B cell (primary cell): ENCODE results near the gene KCNA4. TPM values are rescaled to one million over a fixed set of nuclear protein-coding genes. Genes with fewer than 3 reads are reported as not detected.

Experiments used
- ATAC-seq: fragments of 200-7000 bp; cut with Tn5 transposase; one replicate; pipeline ENCODE4 v1.10.0; 2021; ENCODE audit warnings: low read depth, mild to moderate bottlenecking, moderate number of reproducible peaks, moderate library complexity
- CTCF ChIA-PET: fragments of 350-600 bp; sonication (Branson Sonifier 250); formaldehyde crosslinking; loops from one replicate; lab custom pipeline; 2021; ENCODE audit warnings: antibody characterized with exemption, inconsistent platforms; lab: Charles Lee
- POLR2A ChIA-PET: fragments of 350-600 bp; sonication (Branson Sonifier 250); formaldehyde crosslinking; loops from one replicate; lab custom pipeline; 2021; ENCODE audit warnings: antibody characterized with exemption; lab: Charles Lee
- DNase-seq: peaks from one replicate; pipeline ENCODE4 v3.0.0; 2013
- H2AFZ ChIP-seq: 2 replicates; pipeline ENCODE4 v1.6.1; 2012; ENCODE audit warnings: mild to moderate bottlenecking, low read depth, low read length; ENCODE audit not compliant: insufficient read depth, poor library complexity, severe bottlenecking
- H3K27ac ChIP-seq, 2 donors: 1 replicate in 1 of 2; 2 replicates in 1 of 2; pipeline ENCODE4 v1.5.1; 2012 to 2013; ENCODE audit warnings: low read length in 2 of 2, mild to moderate bottlenecking in 2 of 2, moderate library complexity in 1 of 2
- H3K27me3 ChIP-seq, 4 experiments: fragments of 200-600 bp in 1 of 4; sonication (generic) in 1 of 4; replicated peaks in 1 of 4; 1 replicate in 2 of 4; 2 replicates in 2 of 4; pipeline versions ENCODE4 v1.6.1 to v1.7.0; 2013 to 2016; ENCODE audit warnings: low read length in 3 of 4, mild to moderate bottlenecking in 2 of 4, mixed read lengths in 1 of 4, moderate library complexity in 1 of 4; ENCODE audit not compliant: insufficient read depth in 4 of 4, control insufficient read depth in 3 of 4; ENCODE audit errors: control extremely low read depth in 1 of 4
- H3K36me3 ChIP-seq, 2 experiments: replicated peaks in 1 of 2; 1 replicate in 1 of 2; 2 replicates in 1 of 2; pipeline versions ENCODE4 v1.6.1 to v1.7.1; 2013; ENCODE audit warnings: low read length in 1 of 2; ENCODE audit not compliant: insufficient read depth in 2 of 2, control insufficient read depth in 1 of 2; ENCODE audit errors: control extremely low read depth in 1 of 2, extremely low read depth in 1 of 2
- H3K4me1 ChIP-seq, 2 donors: fragments of 200-600 bp in 1 of 2; sonication (generic) in 1 of 2; 1 replicate in 1 of 2; 2 replicates in 1 of 2; pipeline versions ENCODE4 v1.5.1 to v1.6.1; 2013 to 2017; ENCODE audit warnings: low read length in 2 of 2; ENCODE audit not compliant: control insufficient read depth in 2 of 2, insufficient read depth in 2 of 2
- H3K4me2 ChIP-seq: replicated peaks from 2 replicates; pipeline ENCODE3; 2012; ENCODE audit warnings: mild to moderate bottlenecking, low read depth, low read length; ENCODE audit not compliant: poor library complexity, severe bottlenecking
- H3K4me3 ChIP-seq, 5 experiments: fragments of 200-600 bp in 1 of 5; sonication (generic) in 1 of 5; 1 replicate in 3 of 5; 2 replicates in 2 of 5; pipeline versions ENCODE4 v1.5.1 to v1.7.0; 2011 to 2016; ENCODE audit warnings: low read length in 4 of 5, mild to moderate bottlenecking in 4 of 5, low read depth in 2 of 5, control low read depth in 1 of 5, moderate library complexity in 1 of 5; ENCODE audit not compliant: insufficient read depth in 1 of 5; ENCODE audit errors: control extremely low read depth in 1 of 5, extremely low read depth in 1 of 5
- H3K79me2 ChIP-seq: fragments of 200-600 bp; sonication (generic); one replicate; pipeline ENCODE4 v1.6.0; 2016; ENCODE audit warnings: low read length; ENCODE audit not compliant: control insufficient read depth, insufficient read depth
- H3K9ac ChIP-seq: fragments of 200-600 bp; sonication (generic); 2 replicates; pipeline ENCODE4 v1.6.1; 2017; ENCODE audit warnings: mild to moderate bottlenecking, low read length, moderate library complexity
- H3K9me3 ChIP-seq, 3 donors: one replicate each; pipeline versions ENCODE4 v1.6.1 to v1.7.1; 2013; ENCODE audit warnings: low read length in 2 of 3; ENCODE audit not compliant: control insufficient read depth in 2 of 3, insufficient read depth in 1 of 3; ENCODE audit errors: control extremely low read depth in 1 of 3
- H4K20me1 ChIP-seq: 2 replicates; pipeline ENCODE4 v1.6.0; 2012; ENCODE audit warnings: mild to moderate bottlenecking, low read length; ENCODE audit not compliant: insufficient read depth, control insufficient read depth, poor library complexity, severe bottlenecking
- H3K27ac Mint-ChIP-seq: one replicate; pipeline ENCODE4 v1.8.0; 2021; ENCODE audit warnings: mixed read lengths
- H3K27me3 Mint-ChIP-seq: one replicate; pipeline ENCODE4 v1.8.0; 2021; ENCODE audit warnings: mixed read lengths
- H3K4me1 Mint-ChIP-seq: one replicate; pipeline ENCODE4 v1.8.0; 2021; ENCODE audit warnings: mixed read lengths
- H3K4me3 Mint-ChIP-seq: one replicate; pipeline ENCODE4 v1.8.0; 2021; ENCODE audit warnings: mixed read lengths
- H3K9me3 Mint-ChIP-seq: one replicate; pipeline ENCODE4 v1.8.0; 2022; ENCODE audit warnings: mixed read lengths; ENCODE audit not compliant: insufficient read depth
- CTCF ChIP-seq: fragments of 200-600 bp; IDR thresholded peaks from one replicate; pipeline ENCODE4 v1.8.0; 2022; ENCODE audit warnings: antibody characterized with exemption, mild to moderate bottlenecking
- EZH2 ChIP-seq: IDR thresholded peaks from 2 replicates; pipeline ENCODE4 v1.6.1; 2012; ENCODE audit warnings: borderline replicate concordance, low read depth, mild to moderate bottlenecking, moderate library complexity, low read length; ENCODE audit not compliant: insufficient read depth, poor library complexity, severe bottlenecking
- WGBS: methylation state at CpG from one replicate; pipeline ENCODE4 v1.1.5; 2013; ENCODE audit warnings: missing lambda C conversion rate; ENCODE audit not compliant: insufficient coverage; 5-methylcytosine and 5-hydroxymethylcytosine counted together
- intact Hi-C: fragments of 100-400 bp; cut with micrococcal nuclease; formaldehyde crosslinking; loops from one replicate; pipeline ENCODE4 v1.10.0; 2022
- polyA plus RNA-seq: library from polyadenylated mRNA; depleted of rRNA; stranded (reverse); fragments of >200 nt; gene quantifications from 2 replicates; pipeline ENCODE4 v1.2.3, GENCODE V29; 2012
- total RNA-seq, 2 donors: library from RNA; stranded (reverse); fragments of 120-200 nt in 1 of 2; gene quantifications; 1 replicate in 1 of 2; 2 replicates in 1 of 2; pipeline versions ENCODE4 v1.2.3 to v1.2.4, GENCODE V29; 2013 to 2022

KCNA4 gene
- total and polyA plus RNA-seq, 2 donors (not counting 1 experiment from before 2014, with no cell fraction given) = not detected

GRCh38 chr11:29985248-29985647, 31.6 kb downstream of the KCNA4 start:
- no peaks in the 10 kb centered on the region for H3K9me3 ChIP-seq
- Mint-ChIP-seq H3K27ac (no peak overlapping the region), H3K27me3 (no peaks in the 10 kb centered on the region), H3K4me1 (no peaks in the 10 kb centered on the region), H3K4me3 (no peak overlapping the region), H3K9me3 (peaks cover 2% of the 10 kb centered on the region)
- no peaks in the 10 kb centered on the region for H3K36me3 ChIP-seq
- no peak overlapping the region for H2AFZ ChIP-seq
- 100% methylated on average over 1 of the region's 1 CpG for WGBS
- H3K27me3 ChIP-seq = no peaks in the 10 kb centered on the region
- ChIA-PET CTCF (no interaction called here), POLR2A (no interaction called here)
- H4K20me1 ChIP-seq = no peaks in the 10 kb centered on the region
- DNase-seq = no peak
- H3K4me3 ChIP-seq = no peak overlapping the region
- H3K79me2 ChIP-seq = no peaks in the 10 kb centered on the region
- H3K4me1 ChIP-seq = no peaks in the 10 kb centered on the region
- H3K4me2 ChIP-seq = no peak overlapping the region
- H3K9ac ChIP-seq = no peak overlapping the region
- no peak overlapping the region for H3K27ac ChIP-seq
- ATAC-seq = no peak
- TF ChIP-seq CTCF = no peak
- TF ChIP-seq EZH2 = no peak
- intact Hi-C loops = no loop called here

GRCh38 chr11:29984544-29984943, 32.3 kb downstream of the KCNA4 start:
- H3K79me2 ChIP-seq = no peaks in the 10 kb centered on the region
- ChIA-PET POLR2A (no interaction called here), CTCF (interaction anchor here (0.6 kb wide), 1 partner anchor 83 kb away, joined by 3 read pairs; no protein-coding TSS in a partner anchor)
- H3K4me1 ChIP-seq = no peaks in the 10 kb centered on the region
- H3K4me3 Mint-ChIP-seq = no peak overlapping the region
- intact Hi-C loops = no loop called here
- DNase-seq (no peak), ATAC-seq (no peak)
- H3K36me3 ChIP-seq = no peaks in the 10 kb centered on the region
- no peaks in the 10 kb centered on the region for H3K9me3 ChIP-seq
- no peak overlapping the region for H3K4me2 ChIP-seq
- H3K27me3 ChIP-seq = no peaks in the 10 kb centered on the region
- H2AFZ ChIP-seq = no peak overlapping the region
- TF ChIP-seq CTCF = no peak
- no peaks in the 10 kb centered on the region for H3K4me1 Mint-ChIP-seq
- H3K4me3 ChIP-seq = no peak overlapping the region
- WGBS = 92% methylated on average over 4 of the region's 4 CpGs
- H3K27ac Mint-ChIP-seq = no peak overlapping the region
- no peak overlapping the region for H3K9ac ChIP-seq
- H3K9me3 Mint-ChIP-seq = peaks cover 2% of the 10 kb centered on the region
- H4K20me1 ChIP-seq = no peaks in the 10 kb centered on the region
- H3K27ac ChIP-seq = no peak overlapping the region
- H3K27me3 Mint-ChIP-seq = no peaks in the 10 kb centered on the region
